Spleen (tissue), 7 donors: ENCODE measurements around the gene OTOA.
"Not testable (repeated sequence)": the region's sequence is repeated elsewhere in the genome, so short reads cannot be mapped to it uniquely, and the experiment has no call there.

Experiments used
- CTCF ChIP-seq, 11 experiments: fragments of 200-600 bp in 7 of 11; fragments of 450-650 bp in 4 of 11; sonication (generic) in 4 of 11; IDR thresholded peaks in 8 of 11; conservative IDR thresholded peaks in 3 of 11; 1 replicate in 7 of 11; 2 replicates in 4 of 11; pipeline versions ENCODE4 v1.4.0 to v1.8.0; 2016 to 2021; ENCODE audit warnings: antibody characterized with exemption in 11 of 11, inconsistent platforms in 4 of 11, mild to moderate bottlenecking in 1 of 11
- POLR2A ChIP-seq, 3 donors: fragments of 450-650 bp; IDR thresholded peaks; one replicate each; pipeline ENCODE4 v1.5.1; 2017; ENCODE audit warnings: antibody characterized with exemption in 3 of 3, mild to moderate bottlenecking in 1 of 3
- donor health status: DM: no; HTN: no; CAD: no; lungs with moderate emphysema.
- donor health status: DM: no; HTN: no; CAD: no.
- donor health status: DM: no; HTN: no; CAD: no.

GRCh38 chr16:21731233-21731632 is 67.5 kb downstream of the OTOA start:
- TF ChIP-seq CTCF (IDR thresholded peaks at IDR 0.05 in 8 of 11, conservative IDR thresholded peaks at IDR 0.05 in 3 of 11); POLR2A (IDR thresholded peaks at IDR 0.05): not testable (repeated sequence)
